Esophagus squamous epithelium (tissue), 4 donors: ENCODE results near the gene ZNF710.

Experiments
- CTCF ChIP-seq, 6 experiments: fragments of 450-650 bp in 4 of 6; fragments of 200-600 bp in 2 of 6; sonication (generic) in 2 of 6; IDR thresholded peaks; one replicate each; pipeline ENCODE4 v1.5.1; 2016 to 2019; ENCODE audit warnings: antibody characterized with exemption in 6 of 6, mild to moderate bottlenecking in 4 of 6, moderate library complexity in 4 of 6
- POLR2A ChIP-seq, 4 donors: fragments of 450-650 bp; IDR thresholded peaks; one replicate each; pipeline ENCODE4 v1.6.1; 2017; ENCODE audit warnings: antibody characterized with exemption in 4 of 4, mild to moderate bottlenecking in 4 of 4, moderate library complexity in 3 of 4

GRCh38 chr15:89999676-90000185 lies 1.4 kb upstream of the ZNF710 start:
- TF ChIP-seq CTCF (IDR thresholded peaks at IDR 0.05) (no peak), POLR2A (IDR thresholded peaks at IDR 0.05) (peak in 2 of 4 donors; percentile 3 to 15)
